Stimulated activated CD8-positive, alpha-beta memory T cell treated with anti-CD3 and anti-CD28 coated beads, Interleukin-15, amount 100 ng/mL, for 1 hour (primary cell): ENCODE measurements around the gene CYP2J2.
"Not testable (repeated sequence)": the region's sequence is repeated elsewhere in the genome, so short reads cannot be mapped to it uniquely, and the experiment has no call there.

ENCODE experiments used
- DNase-seq: peaks from one replicate; pipeline ENCODE4 v3.0.0-alpha.2; 2020; ENCODE audit warnings: low read depth

The CYP2J2 gene

GRCh38 chr1:59919746-59920145 is 6.8 kb downstream of the CYP2J2 start:
- DNase-seq, result no peak

- DNase-seq, result no peak
Observed at GRCh38 chr1:59917785-59918180, 8.8 kb downstream of the CYP2J2 start.

DNA sequence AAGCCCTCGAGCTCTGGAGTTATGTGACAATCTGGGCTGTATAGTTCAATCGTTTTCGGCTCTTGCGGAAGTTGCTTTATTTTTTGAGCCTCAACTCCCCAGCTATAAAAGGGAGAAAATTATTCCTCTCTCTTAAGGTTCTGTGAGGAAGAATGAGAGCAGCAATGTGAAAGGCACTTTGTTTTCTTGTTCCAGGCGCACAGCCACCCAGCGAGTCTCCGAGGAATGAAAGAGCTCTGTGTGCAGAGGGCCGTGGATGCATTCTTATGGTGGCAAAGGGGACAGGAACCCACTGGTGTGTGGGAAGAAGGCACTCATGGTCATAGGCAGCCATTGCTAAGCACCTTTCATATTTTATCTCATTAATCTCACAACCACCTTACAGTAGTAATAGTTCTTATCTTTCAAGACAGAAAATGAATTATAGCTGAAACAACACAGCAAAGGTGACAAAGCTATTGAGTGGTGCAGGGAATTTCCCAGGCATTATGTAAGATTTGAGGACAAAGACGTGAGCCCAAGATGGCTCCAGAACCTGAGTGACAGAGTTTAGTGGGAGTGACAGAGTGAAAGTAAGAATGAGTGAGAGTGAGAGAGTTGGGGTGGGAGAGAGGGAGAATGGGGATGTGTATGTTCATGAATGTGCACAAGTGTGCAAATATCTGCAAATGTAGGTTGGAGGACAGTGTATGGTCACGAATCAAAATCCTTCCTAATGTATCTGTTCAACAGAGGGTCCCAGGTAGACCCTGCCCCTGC is 9.4 kb downstream of the CYP2J2 start:
- no peak for DNase-seq

- no peak for DNase-seq
Observed at GRCh38 chr1:59915516-59915915, 11.1 kb downstream of the CYP2J2 start.

- not testable (repeated sequence) for DNase-seq
Observed at GRCh38 chr1:59914791-59915286, 11.7 kb downstream of the CYP2J2 start.

GRCh38 chr1:59908682-59909081 is 17.9 kb downstream of the CYP2J2 start:
- no peak for DNase-seq

GRCh38 chr1:59908084-59908483 is 18.5 kb downstream of the CYP2J2 start:
- no peak for DNase-seq

DNA sequence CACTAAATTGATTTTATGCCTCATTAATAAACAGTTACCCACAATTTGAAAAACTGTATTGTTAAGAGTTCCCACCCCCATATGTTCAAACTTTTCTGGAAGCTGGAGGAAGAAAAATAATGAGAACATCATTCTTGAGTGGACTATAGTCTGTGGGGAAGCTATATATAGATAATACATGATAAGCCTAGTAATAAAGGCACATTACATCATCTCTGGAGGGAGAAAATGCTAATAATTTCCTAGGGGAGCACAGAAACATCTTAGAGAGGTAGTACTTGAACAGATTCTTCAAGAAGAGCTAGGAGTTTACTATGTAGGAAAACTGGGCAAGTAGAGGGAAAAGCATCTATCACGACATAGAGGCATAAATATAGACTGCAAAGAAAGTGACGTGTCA is 19.6 kb downstream of the CYP2J2 start:
- no peak for DNase-seq

GRCh38 chr1:59903141-59903754 is 23.3 kb downstream of the CYP2J2 start:
- no peak for DNase-seq

GRCh38 chr1:59901770-59902388 is 24.7 kb downstream of the CYP2J2 start:
- DNase-seq, result no peak

DNA sequence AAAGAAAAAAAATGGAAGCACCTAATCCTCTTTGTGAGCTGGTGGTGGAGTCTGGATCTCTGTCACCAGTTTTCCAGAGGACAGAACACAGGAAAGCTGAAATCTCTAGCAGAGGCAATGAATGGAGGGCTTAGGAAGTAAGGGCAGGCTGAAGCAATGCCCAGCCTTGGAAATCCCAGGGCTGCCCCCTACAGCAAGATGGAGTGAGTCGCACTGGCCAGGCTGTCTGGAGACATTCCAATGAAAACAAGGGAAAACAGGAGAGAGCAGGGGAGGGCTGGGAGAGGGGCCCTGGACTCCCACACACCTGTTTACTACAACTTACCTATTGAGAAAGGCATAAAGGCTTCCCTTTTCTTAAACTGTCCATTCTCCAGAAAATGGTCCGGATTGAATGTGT is 25.9 kb downstream of the CYP2J2 start:
- DNase-seq, result no peak

GRCh38 chr1:59898927-59899326 is 27.6 kb downstream of the CYP2J2 start:
- DNase-seq, result no peak

GRCh38 chr1:59897165-59897564 is 29.4 kb downstream of the CYP2J2 start:
- DNase-seq, result no peak

DNA sequence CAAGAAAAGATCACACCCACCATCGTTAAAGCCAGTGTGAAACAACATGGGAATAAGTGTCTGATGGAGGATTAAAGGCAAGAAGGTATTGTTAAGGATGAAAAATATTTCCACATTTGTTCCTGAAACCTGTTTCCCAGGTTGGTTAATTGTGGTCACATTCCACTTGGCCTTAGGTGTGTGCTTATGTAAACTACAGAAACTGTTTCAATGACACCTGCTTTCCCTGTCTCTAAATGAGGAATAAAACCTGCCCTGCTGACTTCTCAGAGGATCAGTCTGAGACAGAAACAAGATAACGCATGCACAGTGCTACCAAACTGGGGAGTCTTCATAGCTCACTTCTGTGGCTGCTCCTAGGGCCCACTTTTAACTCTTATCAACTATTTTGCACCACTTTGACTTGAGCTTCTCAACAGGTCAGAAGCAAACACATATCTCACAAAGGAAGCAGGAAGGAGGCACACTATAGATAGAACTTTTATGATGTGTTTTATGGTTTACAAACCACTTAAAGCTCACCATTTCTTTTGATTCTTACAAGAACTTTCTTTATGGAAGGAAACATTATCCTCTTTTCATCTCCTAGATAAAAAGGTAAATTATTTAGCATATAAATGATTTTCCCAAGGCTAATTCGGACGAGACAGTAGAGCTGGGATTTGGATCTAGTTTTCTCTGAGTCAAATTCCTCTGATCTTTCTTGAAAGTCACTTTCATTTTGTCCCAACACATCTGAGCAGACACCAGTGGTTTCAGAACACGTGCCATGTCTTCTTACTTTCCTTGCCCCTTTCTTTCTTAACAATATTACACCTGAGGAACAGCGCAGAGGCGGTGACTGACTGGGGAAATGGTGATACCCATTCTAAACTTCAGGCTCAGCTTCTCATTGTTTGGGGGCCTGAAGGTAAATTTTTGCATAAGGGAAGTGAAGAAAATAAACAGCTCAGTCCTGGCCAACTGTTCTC is 33.4 kb downstream of the CYP2J2 start:
- no peak for DNase-seq

DNA sequence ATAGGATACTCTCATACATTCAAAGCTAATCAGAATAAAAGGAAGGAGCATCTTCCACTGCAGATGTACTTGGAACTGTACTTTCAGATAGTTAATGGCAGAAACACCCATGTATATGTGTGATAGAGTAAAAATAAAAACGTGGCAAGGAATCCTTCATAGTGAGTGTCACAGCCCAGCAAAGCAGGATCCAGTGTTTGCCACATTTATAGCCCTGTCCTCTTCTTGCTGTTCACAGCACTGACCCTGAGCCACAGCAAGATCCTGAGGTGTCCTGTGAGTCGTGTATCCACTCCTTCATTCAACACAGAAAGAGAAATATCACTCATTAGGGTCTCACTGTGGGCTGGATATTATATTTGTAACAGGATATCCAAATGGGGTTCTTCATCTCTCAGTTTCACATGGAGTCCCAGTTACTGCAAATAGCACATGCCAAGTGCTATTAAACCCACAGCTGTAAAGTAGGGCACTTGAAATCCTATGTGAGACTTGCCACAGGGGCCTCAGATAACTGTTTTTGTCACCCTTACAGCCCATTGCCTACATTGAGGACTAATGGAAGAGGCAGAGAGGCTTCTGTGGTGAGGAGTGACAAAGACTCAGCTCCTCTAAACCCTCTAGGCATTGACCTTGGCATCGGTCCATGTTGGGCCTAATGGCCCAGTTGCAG is 41.3 kb downstream of the CYP2J2 start:
- DNase-seq, result no peak

GRCh38 chr1:59880735-59881134 is 45.8 kb downstream of the CYP2J2 start:
- DNase-seq, result no peak

DNA sequence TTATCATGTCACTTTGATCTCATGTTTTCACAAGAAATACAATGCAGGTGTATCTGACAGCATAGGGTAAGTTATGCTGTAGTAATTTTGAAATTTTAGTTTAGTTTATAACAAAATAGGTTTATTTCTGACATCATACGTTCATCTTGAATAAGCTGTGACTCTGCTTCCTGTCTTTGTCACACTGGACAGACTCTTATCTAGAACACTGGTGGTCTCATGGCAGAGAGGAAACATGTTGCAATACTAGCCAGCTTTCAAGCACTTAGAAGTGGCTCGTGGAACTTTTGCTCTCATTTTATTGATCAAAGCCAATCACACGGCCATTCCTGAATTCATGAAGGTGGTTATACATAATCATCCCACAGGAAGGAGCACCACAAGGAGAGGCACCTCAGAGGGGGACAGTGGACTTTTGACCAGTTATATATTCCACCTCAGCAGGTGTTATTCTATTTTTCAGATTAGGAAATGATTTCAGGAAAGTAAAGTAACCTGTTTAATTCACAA is 46.5 kb downstream of the CYP2J2 start:
- no peak for DNase-seq

GRCh38 chr1:59879574-59879973 is 47.0 kb downstream of the CYP2J2 start:
- DNase-seq, result peak; percentile 20

DNA sequence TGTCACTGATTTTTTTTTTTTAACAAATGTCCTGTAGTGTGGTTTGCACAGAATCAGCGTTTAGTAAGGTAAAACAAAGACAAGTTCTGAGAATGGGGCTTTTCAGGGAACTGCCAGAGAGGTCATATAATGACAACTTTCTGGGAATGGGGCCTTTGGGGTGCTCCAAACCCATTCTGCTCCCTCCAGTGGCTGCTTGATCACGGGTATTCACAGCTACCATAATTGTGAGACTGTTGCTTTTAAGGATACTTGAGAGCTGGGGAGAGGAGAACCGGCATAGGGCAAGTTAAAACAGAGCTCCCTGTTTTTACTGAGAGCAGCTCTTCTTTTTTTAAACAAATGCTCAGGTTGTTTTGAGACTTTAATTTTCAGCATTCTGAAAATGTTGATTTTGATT is 48.2 kb downstream of the CYP2J2 start:
- no peak for DNase-seq

- DNase-seq, result no peak
Observed at GRCh38 chr1:59877108-59877682, 49.4 kb downstream of the CYP2J2 start.

DNA sequence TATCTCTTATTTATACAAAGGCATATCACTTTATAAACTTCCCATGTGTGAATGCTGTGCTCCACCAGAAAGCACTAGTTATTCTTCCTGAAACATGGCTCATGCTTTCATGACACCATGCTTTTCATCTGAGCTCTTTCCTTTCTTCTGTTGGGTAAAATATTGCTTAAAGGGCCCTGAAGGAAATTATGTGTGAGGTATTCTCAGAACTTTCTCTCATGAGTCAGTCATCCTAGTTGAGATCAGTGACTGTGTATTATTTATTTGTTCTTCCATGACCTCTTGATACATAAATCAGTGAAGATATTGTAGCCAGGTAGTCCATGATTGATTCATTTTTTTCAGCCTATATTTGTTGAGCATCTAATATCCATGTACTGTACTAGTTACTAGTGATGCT is 54.8 kb downstream of the CYP2J2 start:
- DNase-seq, result no peak
